Left renal pelvis (tissue), 4 donors: Measurements from ENCODE around the gene IGLL5. TPM values are rescaled to one million over a fixed set of nuclear protein-coding genes. Genes with fewer than 3 reads are reported as not detected.

Experiments
- DNase-seq, 4 donors: peaks; one replicate each; pipeline ENCODE4 v3.0.0-alpha.2; 2013; ENCODE audit warnings: low read depth in 4 of 4, low spot score in 3 of 4
- polyA plus RNA-seq, 4 donors: library from polyadenylated mRNA; unstranded; fragments of 120-200 nt; gene quantifications; one replicate each; pipeline ENCODE4 v1.2.1, GENCODE V29; 2013; ENCODE audit not compliant: insufficient read length in 4 of 4

IGLL5 gene
- polyA plus RNA-seq, 4 donors = 0.48 TPM; not detected in 3

GRCh38 chr22:22882033-22882717, 5.4 kb upstream of the IGLL5 start:
- DNase-seq = no peak

DNA sequence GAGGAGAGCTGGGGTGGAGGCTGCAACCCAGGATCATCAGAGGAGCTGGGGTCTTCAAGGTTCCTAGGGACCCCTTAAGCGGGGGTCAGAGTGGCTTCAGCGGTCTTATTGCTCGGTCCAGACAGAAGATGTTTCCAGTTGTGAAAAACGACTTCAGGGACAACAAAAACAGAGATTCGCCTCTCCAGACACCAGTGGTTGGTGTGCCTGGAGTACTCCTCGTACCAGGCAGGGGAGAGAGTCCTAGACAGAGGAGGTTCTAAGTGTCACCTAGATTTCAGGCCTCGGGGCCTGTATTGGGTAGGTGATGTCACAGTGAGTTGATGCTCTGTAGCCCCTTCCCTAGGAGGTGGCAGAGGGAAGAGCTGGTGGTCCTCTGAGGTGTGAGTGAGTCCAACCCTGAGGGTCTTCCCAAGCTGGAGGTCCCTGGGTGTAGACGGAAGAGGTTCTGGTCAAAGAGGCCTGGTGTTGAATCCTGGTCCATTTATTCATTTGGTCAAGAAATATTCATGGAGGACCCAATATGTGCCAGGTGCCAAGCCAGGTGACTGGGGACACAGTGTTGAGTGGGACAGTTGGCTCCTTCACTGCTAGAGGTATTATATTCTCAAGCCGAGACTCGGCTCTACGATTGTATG, 4.4 kb upstream of the IGLL5 start:
- no peak for DNase-seq

DNA sequence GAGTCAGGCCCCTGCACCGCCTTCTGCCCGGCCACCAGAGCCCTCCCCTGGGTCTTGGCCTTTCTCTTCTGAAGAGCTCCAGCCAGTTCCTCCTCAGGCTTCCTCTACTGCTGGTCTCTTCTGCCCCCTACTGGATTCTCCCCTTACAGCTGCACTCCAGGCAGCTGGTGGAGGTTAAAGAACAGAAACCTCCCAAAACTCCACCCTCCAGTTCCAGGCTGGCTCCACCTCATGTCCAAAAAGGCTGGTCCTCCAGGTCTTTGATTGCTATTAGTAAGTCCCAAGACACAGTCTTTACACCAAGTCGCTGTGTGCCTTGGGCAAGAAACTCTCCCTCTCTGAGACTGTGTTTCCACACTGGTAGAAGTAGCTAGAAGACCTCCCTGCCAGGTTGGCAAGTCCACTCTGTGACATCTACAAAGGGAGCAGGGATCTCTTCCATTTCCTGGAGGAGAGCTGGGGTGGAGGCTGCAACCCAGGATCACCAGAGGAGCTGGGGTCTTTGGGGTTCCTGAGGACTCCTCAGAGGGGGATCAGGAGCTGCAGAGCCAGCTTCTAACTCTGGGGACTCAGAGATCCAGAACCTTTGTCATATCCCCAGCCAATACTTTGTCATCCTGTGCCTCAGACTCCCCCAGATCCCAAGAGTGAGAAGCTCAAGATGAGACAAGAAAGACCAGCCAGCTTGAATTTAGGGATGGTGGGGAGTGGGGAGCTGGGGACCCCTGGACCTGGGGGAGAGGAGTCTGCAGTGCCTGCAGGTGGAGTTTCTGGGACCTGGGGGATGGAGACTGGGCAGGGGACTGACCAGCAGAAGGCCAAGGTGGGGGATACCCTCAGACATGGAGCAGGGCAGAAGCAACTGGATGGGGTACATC, 3.4 kb upstream of the IGLL5 start:
- peak in 3 of 4 donors; percentile 39 to 46 (median 40) for DNase-seq

- no peak for DNase-seq
These were observed 2.5 kb upstream of the IGLL5 start for GRCh38 chr22:22884888-22885840.

- no peak for DNase-seq
These were observed 1.1 kb upstream of the IGLL5 start for GRCh38 chr22:22886546-22886945.

DNA sequence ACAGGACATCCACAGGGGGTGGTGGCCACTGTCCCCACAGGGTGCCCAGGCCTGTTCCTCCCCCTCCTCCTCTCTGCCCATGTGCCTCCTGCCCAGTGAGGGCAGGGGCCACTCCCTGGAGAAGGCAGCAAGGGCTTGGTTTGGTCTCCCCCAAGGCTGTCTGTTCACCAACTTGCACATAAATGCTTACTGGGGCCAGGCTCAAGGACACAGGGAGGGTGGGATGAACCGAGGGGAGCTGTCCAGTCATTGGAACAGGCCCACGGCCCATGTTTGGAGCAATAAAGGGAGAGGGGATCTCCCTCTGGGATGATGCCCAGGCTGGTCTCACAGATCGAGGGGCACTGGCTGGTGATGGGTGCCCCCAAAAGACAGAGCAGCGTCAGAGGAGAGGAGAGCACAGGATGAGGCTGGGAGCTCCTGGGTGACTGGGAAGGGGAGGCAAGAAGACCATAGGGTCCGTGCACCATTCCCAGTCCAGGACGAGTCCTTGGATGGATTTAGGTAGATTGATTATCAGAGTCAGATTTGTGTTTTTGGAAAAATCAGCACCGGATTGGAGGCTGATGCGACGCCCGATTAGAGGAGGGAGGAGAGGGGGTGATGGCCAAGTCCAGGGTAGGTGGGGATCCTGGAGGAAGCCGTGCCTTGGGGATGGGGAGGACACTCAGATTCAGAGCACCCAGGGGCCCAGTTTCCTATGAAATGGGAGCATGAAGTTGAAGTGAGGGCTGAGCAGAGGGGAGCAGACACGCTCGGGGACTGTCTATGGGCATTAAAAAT, 1.1 kb downstream of the IGLL5 start:
- no peak for DNase-seq

DNA sequence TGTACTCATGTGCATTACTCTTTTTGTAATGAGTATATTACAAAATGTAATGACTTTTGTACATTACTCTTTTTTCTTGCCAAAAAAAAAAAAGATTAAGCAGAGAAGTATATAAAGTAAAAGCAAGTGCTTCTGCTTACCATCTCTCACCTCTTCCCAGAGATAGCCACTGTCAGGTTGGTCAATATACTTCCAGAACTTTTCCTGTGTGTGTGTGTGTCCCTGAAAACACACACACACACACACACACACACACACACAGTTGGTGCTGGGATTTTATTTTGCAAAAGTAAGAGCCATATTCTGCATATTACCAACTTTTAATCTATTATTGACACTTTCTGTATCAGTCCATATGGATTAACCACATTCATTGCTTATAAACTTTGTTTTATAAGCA, 2.5 kb downstream of the IGLL5 start:
- no peak for DNase-seq

GRCh38 chr22:22891139-22891621, 3.6 kb downstream of the IGLL5 start:
- DNase-seq = no peak

- DNase-seq = no peak
These were observed 4.8 kb downstream of the IGLL5 start for GRCh38 chr22:22892096-22893052.

- no peak for DNase-seq
These were observed 5.6 kb downstream of the IGLL5 start for GRCh38 chr22:22893077-22893805.

DNA sequence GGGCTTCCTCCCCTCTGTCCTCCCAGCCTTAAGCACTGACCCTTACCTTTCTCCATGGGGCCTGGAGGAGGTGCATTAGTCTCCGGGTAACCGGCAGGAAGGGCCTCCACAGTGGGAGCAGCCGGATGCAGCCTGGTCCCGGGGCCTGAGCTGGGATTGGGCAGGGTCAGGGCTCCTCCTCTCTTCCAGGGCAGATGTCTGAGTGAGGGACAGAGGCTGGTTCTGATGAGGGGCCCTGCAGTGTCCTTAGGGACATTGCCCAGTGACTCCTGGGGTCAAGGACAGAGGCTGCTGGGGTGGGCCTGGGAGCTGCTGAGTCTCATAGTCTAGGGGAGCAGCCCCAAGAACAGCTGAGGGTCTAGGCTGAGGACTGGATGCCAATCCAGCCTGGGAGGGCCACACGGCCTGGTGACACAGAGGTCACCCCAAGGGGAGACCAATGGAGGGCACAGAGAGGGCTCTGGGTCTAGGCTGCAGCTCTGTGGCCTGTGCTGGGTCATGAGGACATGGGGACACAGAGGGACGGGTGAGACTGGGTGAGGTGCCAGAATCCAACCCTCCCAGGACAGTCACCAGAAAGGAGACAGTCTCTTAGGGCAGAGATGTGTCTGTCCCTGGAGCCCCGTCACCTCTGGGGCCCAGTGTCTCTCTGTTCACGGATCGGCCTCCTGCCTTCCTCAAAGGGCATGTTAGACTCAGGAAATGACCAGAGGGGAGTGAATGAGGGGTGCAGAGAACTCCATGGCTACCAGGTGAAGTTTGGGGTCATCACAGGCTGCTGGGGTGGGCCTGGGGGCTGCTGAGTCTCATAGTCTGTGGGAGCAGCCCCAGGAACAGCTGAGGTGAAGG, 6.5 kb downstream of the IGLL5 start:
- DNase-seq = no peak

DNA sequence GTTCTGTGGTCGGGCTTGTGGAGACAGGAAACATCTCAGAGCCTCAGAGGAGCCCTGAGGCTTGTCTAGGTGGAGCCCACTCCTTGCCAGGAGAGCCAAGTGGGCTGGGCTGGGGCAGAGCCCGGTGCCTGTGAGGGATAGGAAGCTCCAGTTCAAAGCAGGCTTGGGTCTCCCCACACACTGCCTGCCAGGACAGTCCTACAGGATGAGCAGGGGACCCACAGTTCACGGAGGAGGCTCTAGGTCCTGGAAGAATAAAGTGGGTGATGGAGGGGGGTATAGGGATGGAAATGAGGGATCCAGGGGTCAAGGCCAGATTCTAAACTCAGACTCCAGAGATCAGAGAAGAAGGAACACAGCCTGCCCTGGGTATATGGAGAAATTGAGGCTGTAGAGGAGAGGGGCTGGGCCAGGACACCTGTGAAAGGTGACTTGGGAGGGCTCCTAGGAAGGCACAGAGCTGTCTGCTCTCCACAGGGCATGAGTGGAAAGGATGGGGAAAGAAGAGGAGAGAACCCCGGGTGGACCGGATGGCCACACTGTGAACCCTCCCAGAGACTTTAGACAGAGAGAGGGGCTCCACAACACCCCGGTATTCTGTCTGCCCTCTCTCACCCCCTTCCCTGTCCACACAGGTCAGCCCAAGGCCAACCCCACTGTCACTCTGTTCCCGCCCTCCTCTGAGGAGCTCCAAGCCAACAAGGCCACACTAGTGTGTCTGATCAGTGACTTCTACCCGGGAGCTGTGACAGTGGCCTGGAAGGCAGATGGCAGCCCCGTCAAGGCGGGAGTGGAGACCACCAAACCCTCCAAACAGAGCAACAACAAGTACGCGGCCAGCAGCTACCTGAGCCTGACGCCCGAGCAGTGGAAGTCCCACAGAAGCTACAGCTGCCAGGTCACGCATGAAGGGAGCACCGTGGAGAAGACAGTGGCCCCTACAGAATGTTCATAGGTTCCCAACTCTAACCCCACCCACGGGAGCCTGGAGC, 7.4 kb downstream of the IGLL5 start:
- no peak for DNase-seq

DNA sequence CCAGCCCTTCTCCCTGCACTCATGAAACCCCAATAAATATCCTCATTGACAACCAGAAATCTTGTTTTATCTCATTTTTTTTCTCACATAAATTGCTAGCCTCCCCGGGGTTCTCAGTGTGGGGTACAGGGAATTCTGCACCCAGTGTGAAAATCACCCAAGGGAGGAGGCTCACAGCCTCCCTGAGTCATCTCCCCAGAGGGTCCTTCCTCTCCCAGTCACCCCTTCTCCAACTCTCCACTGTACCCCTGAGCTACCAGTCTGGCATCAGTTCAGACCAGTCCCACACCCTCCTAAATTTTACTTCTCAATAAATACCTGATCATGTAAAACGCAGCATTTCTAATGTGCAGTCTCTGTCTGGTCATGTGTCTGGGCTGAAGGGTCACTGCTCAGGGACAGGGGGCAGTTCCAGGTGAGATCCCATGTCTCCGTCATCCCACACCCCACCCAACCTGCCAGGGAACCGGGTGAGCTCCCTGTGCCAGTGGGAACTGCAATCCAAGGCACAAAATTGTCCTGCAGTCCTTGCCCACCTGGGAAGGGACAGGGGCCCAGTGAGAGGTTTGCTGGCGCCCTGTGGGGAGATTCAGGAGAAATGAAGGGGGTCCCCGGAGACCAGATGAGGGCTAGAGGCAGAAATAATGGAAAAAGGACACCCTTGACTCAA, 8.3 kb downstream of the IGLL5 start:
- no peak for DNase-seq

- DNase-seq = no peak
These were observed 9.0 kb downstream of the IGLL5 start for GRCh38 chr22:22896601-22897000.

GRCh38 chr22:22897091-22897490, 9.5 kb downstream of the IGLL5 start:
- DNase-seq = no peak
